Smooth muscle cell (in vitro differentiated cells): ENCODE measurements around the gene BPNT1. TPM values are rescaled to one million over a fixed set of nuclear protein-coding genes. Genes with fewer than 3 reads are reported as not detected.
"Not testable (repeated sequence)": the region's sequence is repeated elsewhere in the genome, so short reads cannot be mapped to it uniquely, and the experiment has no call there.

Source experiments
- DNase-seq: peaks from one replicate; lab custom pipeline; 2025; ENCODE audit not compliant: unreplicated experiment; lab: John Stamatoyannopoulos, UW
- H2AFZ ChIP-seq: fragments of 200-600 bp; sonication (generic); 2 replicates; pipeline ENCODE4 v1.6.0; 2016; ENCODE audit warnings: antibody characterized with exemption, low read depth, mild to moderate bottlenecking
- H3F3A ChIP-seq: fragments of 200-600 bp; sonication (generic); 2 replicates; pipeline ENCODE4 v1.6.0; 2017; ENCODE audit warnings: antibody characterized with exemption, low read depth
- H3K27ac ChIP-seq: fragments of 200-600 bp; sonication (generic); 2 replicates; pipeline ENCODE4 v1.5.1; 2016; ENCODE audit warnings: low read depth, mild to moderate bottlenecking
- H3K27me3 ChIP-seq: fragments of 200-600 bp; sonication (generic); 2 replicates; pipeline ENCODE4 v1.6.1; 2016; ENCODE audit warnings: low read depth, mild to moderate bottlenecking
- H3K36me3 ChIP-seq: fragments of 200-600 bp; sonication (generic); 2 replicates; pipeline ENCODE4 v1.5.1; 2016; ENCODE audit warnings: low read depth
- H3K4me1 ChIP-seq: fragments of 200-600 bp; sonication (generic); 2 replicates; pipeline ENCODE4 v1.5.1; 2016; ENCODE audit warnings: low read depth
- H3K4me2 ChIP-seq: fragments of 200-600 bp; sonication (generic); 2 replicates; pipeline ENCODE4 v1.6.0; 2016; ENCODE audit warnings: mild to moderate bottlenecking
- H3K4me3 ChIP-seq: fragments of 200-600 bp; sonication (generic); 2 replicates; pipeline ENCODE4 v1.5.1; 2016; ENCODE audit warnings: mild to moderate bottlenecking
- H3K79me2 ChIP-seq: fragments of 200-600 bp; sonication (generic); 2 replicates; pipeline ENCODE4 v1.6.0; 2016; ENCODE audit warnings: low read depth, mild to moderate bottlenecking
- H3K9ac ChIP-seq: fragments of 200-600 bp; sonication (generic); 2 replicates; pipeline ENCODE4 v1.6.0; 2016; ENCODE audit warnings: low read depth
- H3K9me3 ChIP-seq: fragments of 200-600 bp; sonication (generic); replicated peaks from 2 replicates; pipeline ENCODE4 v1.5.1; 2016; ENCODE audit warnings: low read depth
- H4K20me1 ChIP-seq: fragments of 200-600 bp; sonication (generic); 2 replicates; pipeline ENCODE4 v1.6.0; 2016; ENCODE audit warnings: low read depth
- CTCF ChIP-seq: fragments of 200-600 bp; sonication (generic); IDR thresholded peaks from 2 replicates; pipeline ENCODE4 v1.5.1; 2017; ENCODE audit warnings: borderline replicate concordance, mild to moderate bottlenecking, antibody characterized with exemption; ENCODE audit not compliant: insufficient read depth, poor library complexity, severe bottlenecking
- WGBS: methylation state at CpG from one replicate; pipeline ENCODE4 v1.1.7; 2016; ENCODE audit warnings: low lambda C conversion rate; 5-methylcytosine and 5-hydroxymethylcytosine counted together
- polyA plus RNA-seq: library from polyadenylated mRNA; unstranded; fragments of >200 nt; fragmentation: Nextera tagmentation; extraction: Ambion mirVana; gene quantifications from 2 replicates; pipeline ENCODE4 v1.2.1, GENCODE V29; 2016
- total RNA-seq: library from RNA; depleted of rRNA; stranded (reverse); fragments of >200 nt; gene quantifications from 2 replicates; pipeline ENCODE4 v1.2.3, GENCODE V29; 2014

Gene BPNT1
- total and polyA plus RNA-seq, 2 experiments from 2014 or later = 10.1 to 16.3 TPM

DNA sequence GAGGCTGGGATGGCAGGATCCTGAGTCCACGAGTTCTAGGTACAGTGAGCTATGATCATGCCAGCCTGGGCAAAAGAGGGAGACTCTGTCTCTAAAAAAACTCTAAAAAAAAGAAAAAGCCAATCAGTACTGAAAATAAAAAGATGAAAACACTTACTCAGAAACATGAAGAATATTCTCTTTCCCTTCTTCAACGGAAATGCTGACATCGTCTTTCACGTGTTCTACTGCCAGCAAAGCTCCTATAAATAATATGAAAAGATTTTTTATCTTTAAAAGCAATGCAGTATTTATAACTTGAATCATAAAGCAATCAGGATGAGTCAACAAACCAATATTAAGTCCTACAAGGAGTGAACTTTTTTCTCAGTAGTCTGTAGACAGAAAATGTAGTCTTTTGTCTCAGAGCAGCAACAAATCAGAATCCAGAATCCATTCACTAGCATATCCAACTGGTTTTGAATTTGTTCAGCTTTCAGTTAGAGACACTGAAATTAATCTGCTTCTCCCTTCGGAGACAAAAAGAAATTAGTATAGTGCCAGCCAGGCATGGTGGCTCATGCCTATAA lies 49.5 kb downstream of the BPNT1 start:
- no peak overlapping the region for H3K27ac ChIP-seq
- H3K4me2 ChIP-seq = no peak overlapping the region
- H3K9me3 ChIP-seq = no peaks in the 10 kb centered on the region
- no peak overlapping the region for H2AFZ ChIP-seq
- no peaks in the 10 kb centered on the region for H3F3A ChIP-seq
- peaks cover 1% of the 10 kb centered on the region for H3K4me1 ChIP-seq
- no peaks in the 10 kb centered on the region for H3K27me3 ChIP-seq
- no peak overlapping the region for H3K4me3 ChIP-seq
- H4K20me1 ChIP-seq = peaks cover 46% of the 10 kb centered on the region
- DNase-seq = no peak
- TF ChIP-seq CTCF = no peak
- H3K36me3 ChIP-seq = peaks cover 4% of the 10 kb centered on the region
- H3K79me2 ChIP-seq = peaks cover 78% of the 10 kb centered on the region
- H3K9ac ChIP-seq = no peak overlapping the region
- WGBS = 95% methylated on average over 5 of the region's 5 CpGs

- no peaks in the 10 kb centered on the region for H3F3A ChIP-seq
- TF ChIP-seq CTCF = no peak
- DNase-seq = no peak
- no peak overlapping the region for H3K27ac ChIP-seq
- H4K20me1 ChIP-seq = peaks cover 57% of the 10 kb centered on the region
- H3K9ac ChIP-seq = no peak overlapping the region
- no peak overlapping the region for H3K4me3 ChIP-seq
- H3K4me2 ChIP-seq = no peak overlapping the region
- H3K27me3 ChIP-seq = no peaks in the 10 kb centered on the region
- no peaks in the 10 kb centered on the region for H3K4me1 ChIP-seq
- H2AFZ ChIP-seq = no peak overlapping the region
- peaks cover 63% of the 10 kb centered on the region for H3K79me2 ChIP-seq
- H3K9me3 ChIP-seq = no peaks in the 10 kb centered on the region
- 88% methylated on average over 4 of the region's 4 CpGs for WGBS
- H3K36me3 ChIP-seq = peaks cover 4% of the 10 kb centered on the region
Observed at GRCh38 chr1:220038640-220039039, 50.9 kb downstream of the BPNT1 start.

GRCh38 chr1:220037810-220038209 lies 51.8 kb downstream of the BPNT1 start:
- not testable (repeated sequence) for H3K36me3 ChIP-seq, DNase-seq, H3K4me1 ChIP-seq, H3K27me3 ChIP-seq, H3K4me2 ChIP-seq, H3K9ac ChIP-seq, H3K27ac ChIP-seq, H2AFZ ChIP-seq, H3F3A ChIP-seq, H3K4me3 ChIP-seq, H3K9me3 ChIP-seq
- H3K79me2 ChIP-seq = peaks cover 55% of the 10 kb centered on the region
- WGBS = 94% methylated on average over 3 of the region's 3 CpGs
- H4K20me1 ChIP-seq = peaks cover 51% of the 10 kb centered on the region

- no peaks in the 10 kb centered on the region for H3K9me3 ChIP-seq
- no peak overlapping the region for H3K4me2 ChIP-seq
- H2AFZ ChIP-seq = no peak overlapping the region
- no peak overlapping the region for H3K4me3 ChIP-seq
- peaks cover 33% of the 10 kb centered on the region for H4K20me1 ChIP-seq
- no peaks in the 10 kb centered on the region for H3F3A ChIP-seq
- WGBS = 89% methylated on average over 2 of the region's 3 CpGs
- H3K9ac ChIP-seq = no peak overlapping the region
- H3K36me3 ChIP-seq = peaks cover 19% of the 10 kb centered on the region
- no peak for TF ChIP-seq CTCF
- peaks cover 23% of the 10 kb centered on the region for H3K79me2 ChIP-seq
- DNase-seq = no peak
- H3K27me3 ChIP-seq = no peaks in the 10 kb centered on the region
- H3K27ac ChIP-seq = no peak overlapping the region
- no peaks in the 10 kb centered on the region for H3K4me1 ChIP-seq
Observed at GRCh38 chr1:220032911-220033310, 56.7 kb downstream of the BPNT1 start.
